ENCODE data around the gene LRSAM1.

The LRSAM1 gene

DNA sequence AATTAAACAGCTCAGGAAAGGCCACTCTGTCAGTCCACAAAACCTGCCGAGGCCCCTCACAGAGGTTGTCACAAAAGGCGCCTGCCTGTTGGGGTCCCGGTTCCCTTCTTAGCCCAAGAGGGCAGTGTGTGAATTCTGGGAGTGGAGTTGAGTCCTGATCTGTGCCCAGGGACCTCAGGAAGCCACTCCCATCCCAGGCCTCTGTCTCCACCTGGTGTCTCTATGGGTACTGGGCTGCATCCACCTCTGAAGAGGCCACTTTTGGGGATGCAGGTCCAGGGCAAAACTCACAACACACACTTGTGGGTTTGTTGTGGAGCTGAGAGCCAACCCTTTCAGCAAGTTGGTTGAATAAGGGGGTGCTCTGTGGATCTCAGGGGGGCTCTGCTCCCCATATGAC, 86.5 kb downstream of the LRSAM1 start:
- DNase-seq (ENCODE audit: low read depth, low spot score) = no peak
- TF ChIP-seq POLR2AphosphoS5 (IDR thresholded peaks at IDR 0.05; ENCODE audit: borderline replicate concordance, low read depth, low read length) (no peak), FOXP2 (optimal IDR thresholded peaks at IDR 0.05; ENCODE audit: control extremely low read depth, extremely low read length, insufficient read depth) (no peak), EZH2 (IDR thresholded peaks at IDR 0.05) (no peak)
- Histone ChIP-seq H3K36me3 (ENCODE audit: insufficient read depth, low read length) (no peaks in the 10 kb centered on the region), H3K9ac (ENCODE audit: insufficient read length) (no peak overlapping the region), H3K9me3 (ENCODE audit: low read depth, low read length) (no peaks in the 10 kb centered on the region), H3K4me3 (no peak overlapping the region), H3K27ac (no peak overlapping the region)

DNA sequence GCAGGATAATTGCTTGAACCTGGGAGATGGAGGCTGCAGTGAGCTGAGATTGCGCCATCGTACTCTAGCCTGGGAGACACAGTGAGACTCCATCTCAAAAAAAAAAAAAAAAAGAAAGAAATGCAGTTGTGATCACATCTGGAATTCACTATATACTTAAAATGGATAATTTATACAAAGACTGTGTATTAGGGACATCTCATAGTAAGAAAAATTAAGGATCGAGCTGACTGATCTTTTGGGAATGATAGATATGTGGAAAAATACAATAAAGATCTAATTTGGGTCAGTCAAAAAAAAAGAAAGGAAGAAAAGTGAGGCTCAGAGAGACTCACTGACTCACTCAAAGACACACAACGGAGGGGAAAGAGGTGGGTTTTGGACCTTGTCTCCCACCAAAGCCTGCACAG, 87.5 kb downstream of the LRSAM1 start:
- Histone ChIP-seq H3K4me3 (no peak overlapping the region), H3K36me3 (ENCODE audit: insufficient read depth, low read length) (no peaks in the 10 kb centered on the region), H3K27ac (0 out of 2 replicates have a peak overlapping the region, but pooled peaks have one; percentile 36), H3K9me3 (ENCODE audit: low read depth, low read length) (no peaks in the 10 kb centered on the region), H3K9ac (ENCODE audit: insufficient read length) (no peak overlapping the region)
- DNase-seq (ENCODE audit: low read depth, low spot score) = no peak
- TF ChIP-seq FOXP2 (optimal IDR thresholded peaks at IDR 0.05; ENCODE audit: control extremely low read depth, extremely low read length, insufficient read depth) (no peak), EZH2 (IDR thresholded peaks at IDR 0.05) (no peak), POLR2AphosphoS5 (IDR thresholded peaks at IDR 0.05; ENCODE audit: borderline replicate concordance, low read depth, low read length) (no peak)

GRCh38 chr9:127539259-127539981, 88.1 kb downstream of the LRSAM1 start:
- no peak overlapping the region for H3K4me3 ChIP-seq
- H3K9me3 ChIP-seq (ENCODE audit: low read depth, low read length) = no peaks in the 10 kb centered on the region
- no peaks in the 10 kb centered on the region for H3K36me3 ChIP-seq (ENCODE audit: insufficient read depth, low read length)
- no peak for DNase-seq (ENCODE audit: low read depth, low spot score)
- H3K9ac ChIP-seq (ENCODE audit: insufficient read length) = no peak overlapping the region
- H3K27ac ChIP-seq = 0 out of 2 replicates have a peak overlapping the region, but pooled peaks have one; percentile 36
- no peak for TF ChIP-seq FOXP2 (optimal IDR thresholded peaks at IDR 0.05; ENCODE audit: control extremely low read depth, extremely low read length, insufficient read depth)
- no peak for TF ChIP-seq EZH2 (IDR thresholded peaks at IDR 0.05)
- no peak for TF ChIP-seq POLR2AphosphoS5 (IDR thresholded peaks at IDR 0.05; ENCODE audit: borderline replicate concordance, low read depth, low read length)

DNA sequence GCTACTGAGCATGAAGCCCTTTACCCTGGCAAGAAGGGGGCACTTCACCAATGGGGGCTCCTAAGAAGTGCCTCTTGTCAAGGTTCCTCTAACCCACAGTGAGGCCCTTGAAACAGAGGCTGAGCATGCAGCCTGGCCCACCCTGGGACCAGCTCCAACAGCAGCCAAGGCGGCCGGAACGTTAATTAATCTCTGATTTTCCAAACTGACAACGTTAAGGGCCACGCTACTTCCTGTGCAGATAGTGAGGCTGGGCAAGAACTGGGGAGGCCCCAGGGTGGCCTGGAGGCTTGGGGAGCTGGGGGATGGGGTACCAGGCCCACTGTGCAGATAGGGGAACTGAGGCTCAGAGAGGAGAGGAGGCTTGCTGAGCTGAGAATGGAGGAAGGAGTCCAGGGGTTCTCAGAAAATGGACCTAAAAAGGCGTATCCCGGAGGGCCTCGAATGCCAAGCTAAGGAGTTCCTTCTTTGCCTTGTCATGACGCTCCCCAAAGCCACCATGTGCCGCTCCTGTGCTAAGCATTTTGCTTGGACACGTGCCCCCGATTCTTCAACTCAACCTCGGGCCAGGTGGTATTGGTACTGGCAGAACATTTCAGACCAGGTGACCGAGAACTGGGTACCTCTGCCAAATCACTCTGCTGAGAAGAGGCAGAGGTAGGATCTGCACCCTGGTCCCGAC, 88.8 kb downstream of the LRSAM1 start:
- Histone ChIP-seq H3K9ac (ENCODE audit: insufficient read length) (no peak overlapping the region), H3K36me3 (ENCODE audit: insufficient read depth, low read length) (no peaks in the 10 kb centered on the region), H3K4me3 (no peak overlapping the region), H3K27ac (no peak overlapping the region), H3K9me3 (ENCODE audit: low read depth, low read length) (no peaks in the 10 kb centered on the region)
- TF ChIP-seq EZH2 (IDR thresholded peaks at IDR 0.05) (no peak), POLR2AphosphoS5 (IDR thresholded peaks at IDR 0.05; ENCODE audit: borderline replicate concordance, low read depth, low read length) (no peak), FOXP2 (optimal IDR thresholded peaks at IDR 0.05; ENCODE audit: control extremely low read depth, extremely low read length, insufficient read depth) (no peak)
- no peak for DNase-seq (ENCODE audit: low read depth, low spot score)

GRCh38 chr9:127540664-127541041, 89.3 kb downstream of the LRSAM1 start:
- H3K4me3 ChIP-seq = no peak overlapping the region
- H3K27ac ChIP-seq = no peak overlapping the region
- H3K9me3 ChIP-seq (ENCODE audit: low read depth, low read length) = no peaks in the 10 kb centered on the region
- TF ChIP-seq EZH2 (IDR thresholded peaks at IDR 0.05) (no peak), FOXP2 (optimal IDR thresholded peaks at IDR 0.05; ENCODE audit: control extremely low read depth, extremely low read length, insufficient read depth) (no peak), POLR2AphosphoS5 (IDR thresholded peaks at IDR 0.05; ENCODE audit: borderline replicate concordance, low read depth, low read length) (no peak)
- no peaks in the 10 kb centered on the region for H3K36me3 ChIP-seq (ENCODE audit: insufficient read depth, low read length)
- no peak overlapping the region for H3K9ac ChIP-seq (ENCODE audit: insufficient read length)
- no peak for DNase-seq (ENCODE audit: low read depth, low spot score)

GRCh38 chr9:127541176-127541575, 89.9 kb downstream of the LRSAM1 start:
- Histone ChIP-seq H3K9ac (ENCODE audit: insufficient read length) (no peak overlapping the region), H3K4me3 (no peak overlapping the region), H3K36me3 (ENCODE audit: insufficient read depth, low read length) (no peaks in the 10 kb centered on the region), H3K27ac (no peak overlapping the region), H3K9me3 (ENCODE audit: low read depth, low read length) (no peaks in the 10 kb centered on the region)
- no peak for DNase-seq (ENCODE audit: low read depth, low spot score)
- no peak for TF ChIP-seq EZH2 (IDR thresholded peaks at IDR 0.05)
- TF ChIP-seq POLR2AphosphoS5 (IDR thresholded peaks at IDR 0.05; ENCODE audit: borderline replicate concordance, low read depth, low read length) = no peak
- TF ChIP-seq FOXP2 (optimal IDR thresholded peaks at IDR 0.05; ENCODE audit: control extremely low read depth, extremely low read length, insufficient read depth) = no peak

DNA sequence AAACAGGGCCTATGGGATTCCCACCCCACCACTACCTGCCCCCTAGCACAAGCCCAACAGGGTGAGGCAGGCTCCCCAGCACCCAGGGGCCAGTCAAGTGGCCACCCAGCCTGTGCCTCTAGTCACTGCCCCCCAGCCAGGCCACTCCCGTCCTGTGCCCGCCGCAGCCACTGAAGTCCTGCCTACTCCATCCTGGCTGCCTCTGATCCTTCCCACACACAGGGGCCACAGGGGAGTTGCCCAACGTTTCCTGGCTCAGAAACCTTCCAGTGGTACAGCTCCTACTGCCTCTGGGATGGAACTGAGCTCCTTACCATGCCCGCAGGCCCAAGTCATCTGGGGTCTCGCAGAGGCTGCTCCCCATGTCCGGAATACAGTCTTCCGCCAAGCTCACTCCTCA, 90.6 kb downstream of the LRSAM1 start:
- H3K4me3 ChIP-seq = no peak overlapping the region
- DNase-seq (ENCODE audit: low read depth, low spot score) = no peak
- no peak overlapping the region for H3K9ac ChIP-seq (ENCODE audit: insufficient read length)
- H3K36me3 ChIP-seq (ENCODE audit: insufficient read depth, low read length) = no peaks in the 10 kb centered on the region
- H3K27ac ChIP-seq = no peak overlapping the region
- no peak for TF ChIP-seq POLR2AphosphoS5 (IDR thresholded peaks at IDR 0.05; ENCODE audit: borderline replicate concordance, low read depth, low read length)
- no peak for TF ChIP-seq EZH2 (IDR thresholded peaks at IDR 0.05)
- TF ChIP-seq FOXP2 (optimal IDR thresholded peaks at IDR 0.05; ENCODE audit: control extremely low read depth, extremely low read length, insufficient read depth) = no peak
- no peaks in the 10 kb centered on the region for H3K9me3 ChIP-seq (ENCODE audit: low read depth, low read length)

- TF ChIP-seq EZH2 (IDR thresholded peaks at IDR 0.05) = no peak
- TF ChIP-seq POLR2AphosphoS5 (IDR thresholded peaks at IDR 0.05; ENCODE audit: borderline replicate concordance, low read depth, low read length) = no peak
- no peak for TF ChIP-seq FOXP2 (optimal IDR thresholded peaks at IDR 0.05; ENCODE audit: control extremely low read depth, extremely low read length, insufficient read depth)
- Histone ChIP-seq H3K9me3 (ENCODE audit: low read depth, low read length) (no peaks in the 10 kb centered on the region), H3K9ac (ENCODE audit: insufficient read length) (no peak overlapping the region), H3K36me3 (ENCODE audit: insufficient read depth, low read length) (no peaks in the 10 kb centered on the region), H3K27ac (no peak overlapping the region), H3K4me3 (no peak overlapping the region)
- no peak for DNase-seq (ENCODE audit: low read depth, low spot score)
These were observed 91.9 kb downstream of the LRSAM1 start for GRCh38 chr9:127543221-127543620.

Measured in SK-N-MC (cell line).